GM18873 (cell line): ENCODE results near the gene LDLRAD4.

Source experiments
- ATAC-seq: cut with Tn5 transposase; IDR thresholded peaks from one replicate; pipeline ENCODE4 v1.9.1; 2021; ENCODE audit warnings: mild to moderate bottlenecking, moderate library complexity, moderate number of reproducible peaks; ENCODE audit not compliant: unreplicated experiment, low FRiP score

Gene LDLRAD4

GRCh38 chr18:13226533-13227144, 8.1 kb downstream of the LDLRAD4 start:
- no peak for ATAC-seq

- no peak for ATAC-seq
Measured at GRCh38 chr18:13227910-13228309, 9.3 kb downstream of the LDLRAD4 start.

- no peak for ATAC-seq
Measured at GRCh38 chr18:13229001-13229671, 10.6 kb downstream of the LDLRAD4 start.

GRCh38 chr18:13231151-13231550, 12.6 kb downstream of the LDLRAD4 start:
- no peak for ATAC-seq

- no peak for ATAC-seq
Measured at GRCh38 chr18:13232086-13232917, 13.7 kb downstream of the LDLRAD4 start.

GRCh38 chr18:13232971-13233786, 14.6 kb downstream of the LDLRAD4 start:
- no peak for ATAC-seq

GRCh38 chr18:13233787-13234783, 15.5 kb downstream of the LDLRAD4 start:
- no peak for ATAC-seq

- no peak for ATAC-seq
Measured at GRCh38 chr18:13235421-13235831, 16.9 kb downstream of the LDLRAD4 start.

GRCh38 chr18:13235981-13236380, 17.4 kb downstream of the LDLRAD4 start:
- no peak for ATAC-seq

- ATAC-seq = no peak
Measured at GRCh38 chr18:13236411-13236810, 17.9 kb downstream of the LDLRAD4 start.

GRCh38 chr18:13237073-13237472, 18.5 kb downstream of the LDLRAD4 start:
- ATAC-seq = no peak

- no peak for ATAC-seq
Measured at GRCh38 chr18:13237641-13238040, 19.1 kb downstream of the LDLRAD4 start.

GRCh38 chr18:13239171-13239956, 20.8 kb downstream of the LDLRAD4 start:
- no peak for ATAC-seq

GRCh38 chr18:13240060-13240725, 21.6 kb downstream of the LDLRAD4 start:
- ATAC-seq = no peak

- ATAC-seq = no peak
Measured at GRCh38 chr18:13241083-13241892, 22.7 kb downstream of the LDLRAD4 start.

- no peak for ATAC-seq
Measured at GRCh38 chr18:13241893-13242175, 23.3 kb downstream of the LDLRAD4 start.

- no peak for ATAC-seq
Measured at GRCh38 chr18:13242797-13243196, 24.2 kb downstream of the LDLRAD4 start.

- ATAC-seq = no peak
Measured at GRCh38 chr18:13243363-13243762, 24.8 kb downstream of the LDLRAD4 start.
